ENCODE results near the gene PTPN1.

- no peak for TF ChIP-seq CTCF (conservative IDR thresholded peaks at IDR 0.05; ENCODE audit: low read depth, low read length)
- TF ChIP-seq MAZ (IDR thresholded peaks at IDR 0.05; ENCODE audit: borderline replicate concordance, low read depth, low read length) = no peak
- no peak for TF ChIP-seq POLR2A (IDR thresholded peaks at IDR 0.05; ENCODE audit: low read depth, low read length)
- TF ChIP-seq ELK1 (IDR thresholded peaks at IDR 0.05; ENCODE audit: borderline replicate concordance, low read depth, low read length) = no peak
- no peak for TF ChIP-seq MAFK (IDR thresholded peaks at IDR 0.05; ENCODE audit: low read depth, low read length)
- TF ChIP-seq CHD1 (IDR thresholded peaks at IDR 0.05; ENCODE audit: low read depth, low read length) = no peak
- no peak for TF ChIP-seq USF2 (IDR thresholded peaks at IDR 0.05; ENCODE audit: low read depth, low read length)
- no peak for TF ChIP-seq BHLHE40 (IDR thresholded peaks at IDR 0.05; ENCODE audit: low read depth, low read length)
- no peak for TF ChIP-seq FOS (IDR thresholded peaks at IDR 0.05; ENCODE audit: low read depth, low read length)
- no peak for TF ChIP-seq RAD21 (IDR thresholded peaks at IDR 0.05; ENCODE audit: low read length)
- TF ChIP-seq RCOR1 (IDR thresholded peaks at IDR 0.05; ENCODE audit: insufficient replicate concordance, low read length) = no peak
- TF ChIP-seq SMC3 (IDR thresholded peaks at IDR 0.05; ENCODE audit: low read depth, low read length) = no peak
- TF ChIP-seq RFX5 (IDR thresholded peaks at IDR 0.05; ENCODE audit: low read depth, low read length) = no peak
These were observed 27.5 kb downstream of the PTPN1 start for GRCh38 chr20:50537546-50538201.
